ENCODE results near the gene ERC1.

DNA sequence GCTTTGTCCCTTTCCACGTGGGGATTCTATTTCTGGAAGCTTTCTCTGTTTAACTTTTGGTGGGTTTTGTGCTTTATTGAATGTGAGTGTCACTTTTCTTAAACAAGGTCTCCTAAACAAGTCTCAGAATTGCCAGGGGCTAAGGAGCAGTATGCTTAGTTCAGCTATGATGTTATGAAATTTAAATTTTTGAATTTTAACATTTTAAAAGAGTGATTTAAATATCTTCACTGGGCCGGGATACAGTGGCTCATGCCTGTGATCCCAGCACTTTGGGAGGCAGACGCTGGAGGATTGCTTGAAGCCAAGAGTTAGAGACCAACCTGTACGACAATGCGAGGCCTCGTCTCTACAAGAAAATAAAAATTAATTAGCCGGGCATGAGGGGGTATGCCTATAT lies 276.2 kb downstream of the ERC1 start:
- TF ChIP-seq, protein P1, sequence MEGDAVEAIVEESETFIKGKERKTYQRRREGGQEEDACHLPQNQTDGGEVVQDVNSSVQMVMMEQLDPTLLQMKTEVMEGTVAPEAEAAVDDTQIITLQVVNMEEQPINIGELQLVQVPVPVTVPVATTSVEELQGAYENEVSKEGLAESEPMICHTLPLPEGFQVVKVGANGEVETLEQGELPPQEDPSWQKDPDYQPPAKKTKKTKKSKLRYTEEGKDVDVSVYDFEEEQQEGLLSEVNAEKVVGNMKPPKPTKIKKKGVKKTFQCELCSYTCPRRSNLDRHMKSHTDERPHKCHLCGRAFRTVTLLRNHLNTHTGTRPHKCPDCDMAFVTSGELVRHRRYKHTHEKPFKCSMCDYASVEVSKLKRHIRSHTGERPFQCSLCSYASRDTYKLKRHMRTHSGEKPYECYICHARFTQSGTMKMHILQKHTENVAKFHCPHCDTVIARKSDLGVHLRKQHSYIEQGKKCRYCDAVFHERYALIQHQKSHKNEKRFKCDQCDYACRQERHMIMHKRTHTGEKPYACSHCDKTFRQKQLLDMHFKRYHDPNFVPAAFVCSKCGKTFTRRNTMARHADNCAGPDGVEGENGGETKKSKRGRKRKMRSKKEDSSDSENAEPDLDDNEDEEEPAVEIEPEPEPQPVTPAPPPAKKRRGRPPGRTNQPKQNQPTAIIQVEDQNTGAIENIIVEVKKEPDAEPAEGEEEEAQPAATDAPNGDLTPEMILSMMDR (conservative IDR thresholded peaks at IDR 0.05; ENCODE audit: low read depth, low read length) = no peak
- no peak for TF ChIP-seq EZH2phosphoT487 (IDR thresholded peaks at IDR 0.05; ENCODE audit: borderline replicate concordance, low read length)
- no peak for TF ChIP-seq EZH2 (IDR thresholded peaks at IDR 0.05; ENCODE audit: low read length, unreplicated experiment)
